HG02763 (cell line): Measurements from ENCODE around the gene NKX1-1.

Experiments used
- ATAC-seq: cut with Tn5 transposase; IDR thresholded peaks from one replicate; pipeline ENCODE4 v1.9.1; 2021; ENCODE audit warnings: mild to moderate bottlenecking, moderate library complexity; ENCODE audit not compliant: unreplicated experiment

Gene NKX1-1

GRCh38 chr4:1362046-1362445 lies 44.2 kb downstream of the NKX1-1 start:
- no peak for ATAC-seq

GRCh38 chr4:1361431-1361830 lies 44.8 kb downstream of the NKX1-1 start:
- no peak for ATAC-seq

GRCh38 chr4:1360423-1361283 lies 45.6 kb downstream of the NKX1-1 start:
- no peak for ATAC-seq

- ATAC-seq, result no peak
Observed at GRCh38 chr4:1359976-1360375, 46.3 kb downstream of the NKX1-1 start.

GRCh38 chr4:1359144-1359501 lies 47.1 kb downstream of the NKX1-1 start:
- ATAC-seq, result no peak

GRCh38 chr4:1358421-1359143 lies 47.7 kb downstream of the NKX1-1 start:
- no peak for ATAC-seq

- no peak for ATAC-seq
Observed at GRCh38 chr4:1357356-1358248, 48.6 kb downstream of the NKX1-1 start.

GRCh38 chr4:1356181-1356998 lies 49.9 kb downstream of the NKX1-1 start:
- no peak for ATAC-seq

- ATAC-seq, result no peak
Observed at GRCh38 chr4:1355378-1355777, 50.9 kb downstream of the NKX1-1 start.

GRCh38 chr4:1354983-1355275 lies 51.3 kb downstream of the NKX1-1 start:
- no peak for ATAC-seq

GRCh38 chr4:1354136-1354982 lies 51.9 kb downstream of the NKX1-1 start:
- no peak for ATAC-seq

- ATAC-seq, result no peak
Observed at GRCh38 chr4:1353186-1354055, 52.8 kb downstream of the NKX1-1 start.
